HEK293 (cell line): ENCODE data around the gene XPR1.

Experiments used
- CTCF ChIA-PET: fragments of 350-600 bp; formaldehyde crosslinking; extraction: SDS; loops from one replicate; lab custom pipeline; 2021; ENCODE audit warnings: antibody characterized with exemption; lab: Yijun Ruan, JAX
- POLR2A ChIA-PET: fragments of 300-600 bp; formaldehyde crosslinking; extraction: SDS; loops from one replicate; lab custom pipeline; 2020; ENCODE audit warnings: antibody characterized with exemption, inconsistent platforms; lab: Yijun Ruan, JAX
- H3K27ac ChIP-seq: fragments of 200-500 bp; sonication (Bioruptor generic); 2 replicates; pipeline ENCODE4 v1.5.1; 2014; ENCODE audit warnings: low read depth, low read length, control low read depth, inconsistent platforms; ENCODE audit errors: extremely low read depth
- H3K36me3 ChIP-seq, 2 experiments: fragments of 200-500 bp in 1 of 2; sonication (Bioruptor generic) in 1 of 2; 1 replicate in 1 of 2; 2 replicates in 1 of 2; pipeline ENCODE4 v1.5.1; 2014 to 2017; ENCODE audit warnings: inconsistent platforms in 2 of 2, low read length in 2 of 2; ENCODE audit not compliant: control insufficient read depth in 2 of 2, insufficient read depth in 1 of 2
- H3K4me1 ChIP-seq: fragments of 200-500 bp; sonication (Bioruptor generic); 2 replicates; pipeline ENCODE4 v1.5.1; 2014; ENCODE audit warnings: mild to moderate bottlenecking, low read length, inconsistent platforms; ENCODE audit not compliant: control insufficient read depth, insufficient read depth
- H3K4me3 ChIP-seq: 2 replicates; pipeline ENCODE4 v1.5.1; 2011; ENCODE audit warnings: low read depth, mild to moderate bottlenecking, control low read depth, low read length, moderate library complexity
- H3K9me3 ChIP-seq: fragments of 200-500 bp; sonication (Bioruptor generic); 2 replicates; pipeline ENCODE4 v1.5.1; 2014; ENCODE audit warnings: low read depth, low read length, inconsistent platforms; ENCODE audit not compliant: control insufficient read depth, insufficient read depth
- AEBP2 ChIP-seq: fragments of 450-650 bp; formaldehyde crosslinking; IDR thresholded peaks from 2 replicates; pipeline ENCODE4 v1.5.1; 2016; ENCODE audit warnings: missing biosample characterization, missing genetic modification characterization, borderline replicate concordance
- BCL11B ChIP-seq: fragments of 450-650 bp; formaldehyde crosslinking; IDR thresholded peaks from 2 replicates; pipeline ENCODE4 v1.5.1; 2016; ENCODE audit warnings: low read depth, missing biosample characterization, missing genetic modification characterization
- GFI1B ChIP-seq: fragments of 450-650 bp; formaldehyde crosslinking; IDR thresholded peaks from 2 replicates; pipeline ENCODE4 v1.5.1; 2016; ENCODE audit warnings: missing biosample characterization, missing genetic modification characterization
- GLIS1 ChIP-seq: fragments of 450-650 bp; formaldehyde crosslinking; IDR thresholded peaks from 2 replicates; pipeline ENCODE4 v1.5.1; 2016; ENCODE audit warnings: missing biosample characterization, missing genetic modification characterization
- IKZF3 ChIP-seq: fragments of 450-650 bp; IDR thresholded peaks from 2 replicates; pipeline ENCODE4 v1.5.0; 2018; ENCODE audit warnings: missing biosample characterization, mild to moderate bottlenecking, missing genetic modification characterization, moderate library complexity
- KLF1 ChIP-seq: fragments of 450-650 bp; formaldehyde crosslinking; IDR thresholded peaks from 2 replicates; pipeline ENCODE4 v1.5.1; 2016; ENCODE audit warnings: missing biosample characterization, missing genetic modification characterization
- MZF1 ChIP-seq: fragments of 450-650 bp; formaldehyde crosslinking; IDR thresholded peaks from 2 replicates; pipeline ENCODE4 v1.5.1; 2017; ENCODE audit warnings: missing biosample characterization, missing genetic modification characterization, borderline replicate concordance
- OSR2 ChIP-seq: fragments of 450-650 bp; formaldehyde crosslinking; IDR thresholded peaks from 2 replicates; pipeline ENCODE4 v1.5.1; 2016; ENCODE audit warnings: missing biosample characterization, missing genetic modification characterization
- PRDM1 ChIP-seq: fragments of 450-650 bp; formaldehyde crosslinking; IDR thresholded peaks from 2 replicates; pipeline ENCODE4; 2016; ENCODE audit warnings: missing biosample characterization, missing genetic modification characterization
- TSHZ1 ChIP-seq: fragments of 450-650 bp; formaldehyde crosslinking; IDR thresholded peaks from 2 replicates; pipeline ENCODE4 v1.5.1; 2016; ENCODE audit warnings: missing biosample characterization, missing genetic modification characterization, borderline replicate concordance
- ZBTB1 ChIP-seq: fragments of 450-650 bp; formaldehyde crosslinking; IDR thresholded peaks from 2 replicates; pipeline ENCODE4 v1.5.1; 2016; ENCODE audit warnings: missing biosample characterization, missing genetic modification characterization
- ZBTB8A ChIP-seq: fragments of 450-650 bp; formaldehyde crosslinking; IDR thresholded peaks from 2 replicates; pipeline ENCODE4 v1.5.1; 2016; ENCODE audit warnings: missing biosample characterization, missing genetic modification characterization
- ZNF121 ChIP-seq: fragments of 450-650 bp; formaldehyde crosslinking; IDR thresholded peaks from 2 replicates; pipeline ENCODE4 v1.5.1; 2016; ENCODE audit warnings: missing biosample characterization, missing genetic modification characterization
- ZNF133 ChIP-seq: fragments of 450-650 bp; formaldehyde crosslinking; IDR thresholded peaks from 2 replicates; pipeline ENCODE4 v1.5.1; 2016; ENCODE audit warnings: missing biosample characterization, missing genetic modification characterization
- ZNF138 ChIP-seq: fragments of 450-650 bp; formaldehyde crosslinking; IDR thresholded peaks from 2 replicates; pipeline ENCODE4 v1.5.1; 2016; ENCODE audit warnings: missing biosample characterization, missing genetic modification characterization, borderline replicate concordance
- ZNF214 ChIP-seq: fragments of 450-650 bp; formaldehyde crosslinking; IDR thresholded peaks from 2 replicates; pipeline ENCODE4 v1.5.1; 2017; ENCODE audit warnings: missing biosample characterization, mild to moderate bottlenecking, missing genetic modification characterization, borderline replicate concordance
- ZNF274 ChIP-seq, 2 experiments: fragments of 200-500 bp in 1 of 2; fragments of 450-650 bp in 1 of 2; sonication (Bioruptor generic) in 1 of 2; formaldehyde crosslinking in 1 of 2; IDR thresholded peaks; 2 replicates each; pipeline versions ENCODE4 v1.5.1 to v1.6.1; 2014 to 2016; ENCODE audit warnings: borderline replicate concordance in 1 of 2, inconsistent platforms in 1 of 2, low read length in 1 of 2, missing biosample characterization in 1 of 2, missing genetic modification characterization in 1 of 2
- ZNF404 ChIP-seq: fragments of 450-650 bp; formaldehyde crosslinking; IDR thresholded peaks from 2 replicates; pipeline ENCODE4 v1.5.1; 2017; ENCODE audit warnings: missing biosample characterization, missing genetic modification characterization
- ZNF48 ChIP-seq: fragments of 450-650 bp; formaldehyde crosslinking; IDR thresholded peaks from 2 replicates; pipeline ENCODE4 v1.5.1; 2016; ENCODE audit warnings: missing biosample characterization, missing genetic modification characterization
- ZNF501 ChIP-seq: fragments of 450-650 bp; formaldehyde crosslinking; IDR thresholded peaks from 2 replicates; pipeline ENCODE4 v1.5.1; 2016; ENCODE audit warnings: missing biosample characterization, missing genetic modification characterization
- ZNF544 ChIP-seq: fragments of 450-650 bp; formaldehyde crosslinking; IDR thresholded peaks from 2 replicates; pipeline ENCODE4 v1.5.0; 2017; ENCODE audit warnings: missing biosample characterization, missing genetic modification characterization
- ZNF600 ChIP-seq: fragments of 450-650 bp; formaldehyde crosslinking; IDR thresholded peaks from 2 replicates; pipeline ENCODE4 v1.5.1; 2016; ENCODE audit warnings: missing biosample characterization, missing genetic modification characterization
- ZNF660 ChIP-seq: fragments of 450-650 bp; IDR thresholded peaks from 2 replicates; pipeline ENCODE4 v1.5.1; 2018; ENCODE audit warnings: missing biosample characterization, mild to moderate bottlenecking, missing genetic modification characterization
- TF ChIP-seq, protein P1 (sequence below): fragments of 450-650 bp; formaldehyde crosslinking; IDR thresholded peaks from 2 replicates; pipeline ENCODE4 v1.5.1; 2016; ENCODE audit warnings: missing biosample characterization, missing genetic modification characterization
- TF ChIP-seq, protein P2 (sequence below): fragments of 450-650 bp; formaldehyde crosslinking; IDR thresholded peaks from 2 replicates; pipeline ENCODE4 v1.5.1; 2017; ENCODE audit warnings: missing biosample characterization, missing genetic modification characterization

XPR1 gene

GRCh38 chr1:180800945-180801344 is 169.1 kb downstream of the XPR1 start:
- ChIA-PET CTCF (interaction anchor here (0.5 to 0.7 kb wide), 2 partner anchors 10 to 14 kb away, joined by 3 to 4 read pairs; no protein-coding TSS in a partner anchor), POLR2A (no interaction called here)
- no peak for TF ChIP-seq KLF1 (tag by site-specific recombination)
- TF ChIP-seq IKZF3: no peak
- no peak for TF ChIP-seq ZNF48
- Histone ChIP-seq H3K27ac (no peak overlapping the region), H3K36me3 (no peaks in the 10 kb centered on the region), H3K9me3 (no peaks in the 10 kb centered on the region), H3K4me1 (no peaks in the 10 kb centered on the region), H3K4me3 (no peak overlapping the region)

GRCh38 chr1:180802813-180803212 is 171.0 kb downstream of the XPR1 start:
- CTCF ChIA-PET: no interaction called here
- POLR2A ChIA-PET: no interaction called here
- no peaks in the 10 kb centered on the region for H3K36me3 ChIP-seq

GRCh38 chr1:180805316-180805715 is 173.5 kb downstream of the XPR1 start:
- CTCF ChIA-PET: no interaction called here
- Histone ChIP-seq H3K27ac (no peak overlapping the region), H3K36me3 (no peaks in the 10 kb centered on the region), H3K9me3 (no peaks in the 10 kb centered on the region), H3K4me3 (no peak overlapping the region)
- TF ChIP-seq ZNF660 (tag by site-specific recombination) (no peak), ZNF544 (tag by site-specific recombination) (no peak), AEBP2 (tag by site-specific recombination) (no peak), ZNF133 (tag by site-specific recombination) (no peak), ZNF121 (no peak)
- TF ChIP-seq, protein P1, sequence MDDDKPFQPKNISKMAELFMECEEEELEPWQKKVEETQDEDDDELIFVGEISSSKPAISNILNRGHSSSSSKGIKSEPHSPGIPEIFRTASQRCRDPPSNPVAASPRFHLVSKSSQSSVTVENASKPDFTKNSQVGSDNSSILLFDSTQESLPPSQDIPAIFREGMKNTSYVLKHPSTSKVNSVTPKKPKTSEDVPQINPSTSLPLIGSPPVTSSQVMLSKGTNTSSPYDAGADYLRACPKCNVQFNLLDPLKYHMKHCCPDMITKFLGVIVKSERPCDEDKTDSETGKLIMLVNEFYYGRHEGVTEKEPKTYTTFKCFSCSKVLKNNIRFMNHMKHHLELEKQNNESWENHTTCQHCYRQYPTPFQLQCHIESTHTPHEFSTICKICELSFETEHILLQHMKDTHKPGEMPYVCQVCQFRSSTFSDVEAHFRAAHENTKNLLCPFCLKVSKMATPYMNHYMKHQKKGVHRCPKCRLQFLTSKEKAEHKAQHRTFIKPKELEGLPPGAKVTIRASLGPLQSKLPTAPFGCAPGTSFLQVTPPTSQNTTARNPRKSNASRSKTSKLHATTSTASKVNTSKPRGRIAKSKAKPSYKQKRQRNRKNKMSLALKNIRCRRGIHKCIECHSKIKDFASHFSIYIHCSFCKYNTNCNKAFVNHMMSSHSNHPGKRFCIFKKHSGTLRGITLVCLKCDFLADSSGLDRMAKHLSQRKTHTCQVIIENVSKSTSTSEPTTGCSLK (tag by site-specific recombination): no peak
- TF ChIP-seq, all 188 proteins: peak for 0
- POLR2A ChIA-PET: no interaction called here
- H3K4me1 ChIP-seq: no peaks in the 10 kb centered on the region

More at GRCh38 chr1:180802813-180803212, 171.0 kb downstream of the XPR1 start:
- Histone ChIP-seq H3K9me3 (no peaks in the 10 kb centered on the region), H3K4me3 (no peak overlapping the region), H3K4me1 (no peaks in the 10 kb centered on the region), H3K27ac (no peak overlapping the region)
- TF ChIP-seq PRDM1 (tag by site-specific recombination): no peak
- TF ChIP-seq ZNF501 (tag by site-specific recombination): no peak
- no peak for TF ChIP-seq OSR2
- no peak for TF ChIP-seq ZNF274 (IDR thresholded peaks at IDR 0.05; ENCODE audit: low read length)
- TF ChIP-seq ZNF274 (tag by site-specific recombination; IDR thresholded peaks at IDR 0.05; ENCODE audit: borderline replicate concordance): no peak
- no peak for TF ChIP-seq GFI1B
- no peak for TF ChIP-seq TSHZ1 (tag by site-specific recombination)
- no peak for TF ChIP-seq ZNF214 (tag by site-specific recombination)
- TF ChIP-seq, protein P2, sequence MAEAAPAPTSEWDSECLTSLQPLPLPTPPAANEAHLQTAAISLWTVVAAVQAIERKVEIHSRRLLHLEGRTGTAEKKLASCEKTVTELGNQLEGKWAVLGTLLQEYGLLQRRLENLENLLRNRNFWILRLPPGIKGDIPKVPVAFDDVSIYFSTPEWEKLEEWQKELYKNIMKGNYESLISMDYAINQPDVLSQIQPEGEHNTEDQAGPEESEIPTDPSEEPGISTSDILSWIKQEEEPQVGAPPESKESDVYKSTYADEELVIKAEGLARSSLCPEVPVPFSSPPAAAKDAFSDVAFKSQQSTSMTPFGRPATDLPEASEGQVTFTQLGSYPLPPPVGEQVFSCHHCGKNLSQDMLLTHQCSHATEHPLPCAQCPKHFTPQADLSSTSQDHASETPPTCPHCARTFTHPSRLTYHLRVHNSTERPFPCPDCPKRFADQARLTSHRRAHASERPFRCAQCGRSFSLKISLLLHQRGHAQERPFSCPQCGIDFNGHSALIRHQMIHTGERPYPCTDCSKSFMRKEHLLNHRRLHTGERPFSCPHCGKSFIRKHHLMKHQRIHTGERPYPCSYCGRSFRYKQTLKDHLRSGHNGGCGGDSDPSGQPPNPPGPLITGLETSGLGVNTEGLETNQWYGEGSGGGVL (tag by site-specific recombination): no peak
- no peak for TF ChIP-seq ZNF600 (tag by site-specific recombination)
- TF ChIP-seq ZBTB1 (tag by site-specific recombination): no peak
- TF ChIP-seq ZNF404: no peak
- TF ChIP-seq MZF1 (tag by site-specific recombination): no peak
- TF ChIP-seq ZBTB8A (tag by site-specific recombination): no peak
- no peak for TF ChIP-seq ZNF138 (tag by site-specific recombination)
- TF ChIP-seq BCL11B: no peak
- no peak for TF ChIP-seq GLIS1 (tag by site-specific recombination)
